Fibroblast of lung (primary cell): Measurements from ENCODE around the gene TMUB1. TPM values are rescaled to one million over a fixed set of nuclear protein-coding genes. Genes with fewer than 3 reads are reported as not detected.

Experiments
- DNase-seq, 2 donors: peaks; one replicate each; pipeline versions ENCODE4 v3.0.0 to v3.0.0-alpha.2; 2010; ENCODE audit warnings: low read depth in 2 of 2
- H2AFZ ChIP-seq: 2 replicates; pipeline ENCODE4 v1.5.1; 2012; ENCODE audit warnings: low read length, control low read depth, inconsistent platforms
- H3K27ac ChIP-seq: 2 replicates; pipeline ENCODE4 v1.5.1; 2011; ENCODE audit warnings: low read length, control low read depth; ENCODE audit not compliant: insufficient read depth
- H3K27me3 ChIP-seq: 2 replicates; pipeline ENCODE4 v1.5.1; 2011; ENCODE audit warnings: mild to moderate bottlenecking, low read length; ENCODE audit not compliant: control insufficient read depth, insufficient read depth
- H3K36me3 ChIP-seq: 2 replicates; pipeline ENCODE4 v1.5.1; 2011; ENCODE audit warnings: low read length; ENCODE audit not compliant: control insufficient read depth, insufficient read depth
- H3K4me1 ChIP-seq: 2 replicates; pipeline ENCODE4 v1.5.1; 2011; ENCODE audit warnings: low read length; ENCODE audit not compliant: control insufficient read depth, insufficient read depth; ENCODE audit errors: extremely low read depth
- H3K4me2 ChIP-seq: 2 replicates; pipeline ENCODE4 v1.5.1; 2011; ENCODE audit warnings: low read length, control low read depth; ENCODE audit not compliant: insufficient read depth; ENCODE audit errors: extremely low read depth
- H3K4me3 ChIP-seq, 4 experiments: fragments of 200-600 bp in 1 of 4; sonication (generic) in 1 of 4; replicated peaks in 1 of 4; 2 replicates each; pipeline ENCODE4 v1.5.1; 2011 to 2016; ENCODE audit warnings: low read length in 4 of 4, low read depth in 3 of 4, mild to moderate bottlenecking in 3 of 4, control low read depth in 2 of 4, inconsistent platforms in 1 of 4, mixed read lengths in 1 of 4; ENCODE audit not compliant: insufficient read depth in 1 of 4; ENCODE audit errors: control extremely low read depth in 1 of 4
- H3K79me2 ChIP-seq: 2 replicates; pipeline ENCODE4 v1.5.1; 2012; ENCODE audit warnings: mild to moderate bottlenecking, low read length, inconsistent platforms; ENCODE audit not compliant: control insufficient read depth, insufficient read depth
- H3K9ac ChIP-seq: 2 replicates; pipeline ENCODE4 v1.5.1; 2011; ENCODE audit warnings: mild to moderate bottlenecking, low read length, control low read depth; ENCODE audit not compliant: insufficient read depth
- H3K9me3 ChIP-seq: 2 replicates; pipeline ENCODE4 v1.5.1; 2012; ENCODE audit warnings: low read depth, low read length; ENCODE audit not compliant: control insufficient read depth, insufficient read depth
- H4K20me1 ChIP-seq: 2 replicates; pipeline ENCODE4 v1.5.1; 2011; ENCODE audit warnings: low read length; ENCODE audit not compliant: control insufficient read depth, insufficient read depth; ENCODE audit errors: extremely low read depth
- CTCF ChIP-seq, 2 donors: IDR thresholded peaks in 1 of 2; conservative IDR thresholded peaks in 1 of 2; 1 replicate in 1 of 2; 2 replicates in 1 of 2; pipeline ENCODE4 v1.5.1; 2011 to 2012; ENCODE audit warnings: low read length in 2 of 2, control low read depth in 1 of 2, inconsistent platforms in 1 of 2, low read depth in 1 of 2, mild to moderate bottlenecking in 1 of 2
- EZH2 ChIP-seq: IDR thresholded peaks from 2 replicates; pipeline ENCODE4 v1.5.1; 2012; ENCODE audit warnings: low read length, control low read depth, mild to moderate bottlenecking; ENCODE audit errors: missing control alignments
- polyA plus RNA-seq, 2 donors: library from polyadenylated mRNA; depleted of rRNA in 1 of 2; stranded (reverse) in 1 of 2; unstranded in 1 of 2; fragments of >200 nt; gene quantifications; 2 replicates each; pipeline ENCODE4 v1.2.1, GENCODE V29; 2011 to 2012; ENCODE audit warnings: missing spikeins in 1 of 2
- total RNA-seq: library from RNA; depleted of rRNA; stranded (reverse); fragments of >200 nt; gene quantifications from 2 replicates; pipeline ENCODE4 v1.2.1, GENCODE V29; 2014

The TMUB1 gene
- total and polyA plus RNA-seq, 2 donors (not counting 1 experiment from before 2014, with no cell fraction given): 11.9 to 20.3 TPM

GRCh38 chr7:151091988-151092387 lies 8.7 kb upstream of the TMUB1 start:
- DNase-seq: no peak
- Histone ChIP-seq H3K27me3 (no peaks in the 10 kb centered on the region), H3K4me1 (peaks cover 20% of the 10 kb centered on the region), H3K4me3 (no peak overlapping the region), H2AFZ (no peak overlapping the region), H3K27ac (no peak overlapping the region), H3K9ac (no peak overlapping the region), H3K4me2 (no peak overlapping the region), H4K20me1 (no peaks in the 10 kb centered on the region), H3K9me3 (no peaks in the 10 kb centered on the region), H3K79me2 (peaks cover 92% of the 10 kb centered on the region), H3K36me3 (no peaks in the 10 kb centered on the region)
- TF ChIP-seq EZH2: no peak

GRCh38 chr7:151091431-151091830 lies 8.1 kb upstream of the TMUB1 start:
- Histone ChIP-seq H3K4me1 (peaks cover 20% of the 10 kb centered on the region), H2AFZ (no peak overlapping the region), H3K4me2 (no peak overlapping the region), H3K27ac (no peak overlapping the region), H3K36me3 (no peaks in the 10 kb centered on the region), H3K9me3 (no peaks in the 10 kb centered on the region), H3K79me2 (peaks cover 93% of the 10 kb centered on the region), H3K27me3 (no peaks in the 10 kb centered on the region), H3K4me3 (no peak overlapping the region), H3K9ac (no peak overlapping the region), H4K20me1 (no peaks in the 10 kb centered on the region)
- DNase-seq: no peak
- no peak for TF ChIP-seq EZH2
- TF ChIP-seq CTCF (conservative IDR thresholded peaks at IDR 0.05 in 1 of 2, IDR thresholded peaks at IDR 0.05 in 1 of 2; ENCODE audit: low read depth in 1 of 2, low read length in 2 of 2): peak; percentile 37 to 68

- Histone ChIP-seq H3K79me2 (peaks cover 90% of the 10 kb centered on the region), H2AFZ (no peak overlapping the region), H3K36me3 (no peaks in the 10 kb centered on the region), H3K27me3 (no peaks in the 10 kb centered on the region), H3K4me3 (no peak overlapping the region), H3K4me1 (peaks cover 20% of the 10 kb centered on the region), H3K4me2 (no peak overlapping the region), H3K27ac (no peak overlapping the region), H3K9ac (no peak overlapping the region), H4K20me1 (no peaks in the 10 kb centered on the region), H3K9me3 (no peaks in the 10 kb centered on the region)
- no peak for TF ChIP-seq EZH2
- no peak for TF ChIP-seq CTCF (conservative IDR thresholded peaks at IDR 0.05 in 1 of 2, IDR thresholded peaks at IDR 0.05 in 1 of 2; ENCODE audit: low read depth in 1 of 2, low read length in 2 of 2)
- no peak for DNase-seq
Measured at GRCh38 chr7:151091003-151091402, 7.7 kb upstream of the TMUB1 start.
